GM18519 (cell line): Measurements from ENCODE around the gene EDN3.

ENCODE experiments used
- ATAC-seq: cut with Tn5 transposase; IDR thresholded peaks from one replicate; pipeline ENCODE4 v1.9.1; 2021; ENCODE audit warnings: mild to moderate bottlenecking, moderate library complexity; ENCODE audit not compliant: unreplicated experiment, low FRiP score

The EDN3 gene

GRCh38 chr20:59360934-59361333 is 60.5 kb downstream of the EDN3 start:
- no peak for ATAC-seq

GRCh38 chr20:59361411-59361810 is 61.0 kb downstream of the EDN3 start:
- no peak for ATAC-seq

GRCh38 chr20:59363101-59363500 is 62.7 kb downstream of the EDN3 start:
- no peak for ATAC-seq

- no peak for ATAC-seq
Measured at GRCh38 chr20:59364611-59365010, 64.2 kb downstream of the EDN3 start.

- no peak for ATAC-seq
Measured at GRCh38 chr20:59365611-59366285, 65.3 kb downstream of the EDN3 start.

- ATAC-seq: no peak
Measured at GRCh38 chr20:59371431-59371830, 71.0 kb downstream of the EDN3 start.

- ATAC-seq: no peak
Measured at GRCh38 chr20:59374261-59374660, 73.8 kb downstream of the EDN3 start.

- ATAC-seq: no peak
Measured at GRCh38 chr20:59375541-59375940, 75.1 kb downstream of the EDN3 start.
